Epithelial cell of prostate (primary cell): ENCODE measurements around the gene MYMK.
A peak's percentile ranks its signal among the peaks of the same experiment; 100 is the strongest.

Experiments used
- DNase-seq: peaks from one replicate; pipeline ENCODE4 v3.0.0-alpha.2; 2011; ENCODE audit warnings: low read depth, low spot score
- H3K27ac ChIP-seq: fragments of 450-650 bp; 2 replicates; pipeline ENCODE4 v1.5.1; 2017; ENCODE audit warnings: mild to moderate bottlenecking

MYMK gene

DNA sequence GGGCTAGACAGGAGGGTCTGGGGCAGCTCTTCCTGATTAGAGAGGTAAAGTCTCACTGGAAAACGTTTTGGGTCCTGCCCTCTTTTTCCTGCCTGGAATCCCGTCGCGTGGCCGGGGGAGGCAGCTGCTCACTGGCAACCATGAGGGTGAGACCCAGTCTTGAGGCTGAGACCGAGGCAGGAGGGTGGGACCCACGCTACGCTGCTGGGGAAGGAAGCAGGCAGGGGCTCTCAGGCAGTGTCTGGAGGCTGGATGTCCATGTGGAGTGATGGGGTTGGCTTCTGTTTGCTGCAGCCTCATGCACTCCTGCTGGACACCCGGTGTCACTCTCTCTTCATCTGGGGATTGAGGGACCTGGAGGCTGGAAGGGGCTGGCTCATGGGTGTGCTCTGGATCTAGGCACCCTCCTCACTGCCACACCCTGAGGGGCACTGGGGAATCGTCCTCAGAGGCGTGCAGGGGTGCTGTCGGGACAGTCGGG lies 34.5 kb downstream of the MYMK start:
- no peak overlapping the region for H3K27ac ChIP-seq
- DNase-seq = no peak

DNA sequence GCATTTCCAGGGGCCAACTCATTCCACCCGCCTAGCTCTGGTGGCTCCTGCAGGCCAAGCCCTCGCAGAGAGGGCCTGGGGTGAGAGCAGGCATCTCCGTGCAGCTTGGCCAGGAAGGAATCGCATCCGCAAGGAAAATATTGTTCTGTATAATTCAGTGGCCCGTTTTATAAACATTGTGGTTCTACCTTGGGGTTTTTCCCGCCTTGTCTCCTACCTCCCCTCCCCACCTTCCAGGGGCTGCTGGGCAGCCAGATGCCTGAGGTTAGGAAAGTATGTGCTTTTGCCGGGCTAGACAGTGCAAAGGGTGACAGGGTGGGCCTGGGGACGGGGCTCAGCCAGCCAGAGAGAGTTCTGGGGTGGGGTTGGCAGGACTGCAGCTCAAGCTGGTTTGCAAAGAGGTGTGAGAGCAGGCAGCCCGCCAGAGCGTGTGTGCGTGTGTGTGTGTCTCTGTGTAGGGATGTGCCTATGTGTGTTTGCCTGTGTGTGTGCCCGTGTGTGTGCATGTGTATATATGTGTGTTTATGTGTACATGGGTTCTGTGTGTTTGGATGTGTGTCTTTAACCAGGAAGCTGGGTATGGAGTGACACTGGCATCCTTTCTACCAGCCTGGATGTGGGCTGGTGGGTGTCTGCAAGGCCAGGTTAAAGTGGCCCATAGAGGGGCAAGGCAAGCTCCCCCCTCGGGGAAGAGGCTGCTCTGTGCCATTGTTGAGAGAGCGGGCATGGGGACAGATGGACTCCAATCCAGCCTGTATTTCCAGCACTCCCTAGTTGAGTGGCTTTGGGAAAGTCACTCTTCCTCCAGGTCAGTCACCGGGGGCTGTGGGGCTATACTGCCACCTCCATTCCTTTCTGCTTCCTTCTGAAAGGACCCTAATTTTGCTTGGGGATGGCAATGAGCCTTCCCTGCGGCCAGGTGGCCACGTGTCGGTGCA lies 35.2 kb downstream of the MYMK start:
- DNase-seq = no peak
- H3K27ac ChIP-seq = no peak overlapping the region

DNA sequence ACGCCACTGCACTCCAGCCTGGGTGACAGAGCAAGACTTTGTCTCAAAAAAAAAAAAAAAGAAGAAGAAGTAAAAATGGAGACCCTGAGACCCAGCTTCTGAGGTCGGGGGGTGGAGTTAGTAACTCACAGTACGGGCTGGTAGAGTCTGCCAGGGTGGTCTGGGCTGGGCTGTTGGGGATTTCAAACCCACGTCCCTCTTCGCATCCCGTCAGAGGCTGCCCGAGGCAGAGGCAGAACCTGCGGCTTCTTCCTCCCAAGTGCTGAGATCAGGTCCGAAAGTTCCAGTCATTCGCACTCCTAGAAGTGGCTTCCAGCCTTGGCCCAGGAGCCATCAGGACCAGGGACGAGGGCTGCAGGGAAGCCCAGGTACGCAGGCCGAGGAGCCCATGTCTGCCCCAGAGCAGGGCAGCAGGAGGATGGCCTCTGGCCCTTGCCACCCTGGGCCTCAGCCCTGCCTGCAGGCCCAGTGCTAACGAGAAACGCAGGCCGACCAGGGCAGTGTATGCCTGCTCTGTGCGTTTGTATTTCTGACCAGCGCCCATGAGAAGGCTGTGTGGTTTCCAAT lies 36.0 kb downstream of the MYMK start:
- no peak overlapping the region for H3K27ac ChIP-seq
- no peak for DNase-seq

DNA sequence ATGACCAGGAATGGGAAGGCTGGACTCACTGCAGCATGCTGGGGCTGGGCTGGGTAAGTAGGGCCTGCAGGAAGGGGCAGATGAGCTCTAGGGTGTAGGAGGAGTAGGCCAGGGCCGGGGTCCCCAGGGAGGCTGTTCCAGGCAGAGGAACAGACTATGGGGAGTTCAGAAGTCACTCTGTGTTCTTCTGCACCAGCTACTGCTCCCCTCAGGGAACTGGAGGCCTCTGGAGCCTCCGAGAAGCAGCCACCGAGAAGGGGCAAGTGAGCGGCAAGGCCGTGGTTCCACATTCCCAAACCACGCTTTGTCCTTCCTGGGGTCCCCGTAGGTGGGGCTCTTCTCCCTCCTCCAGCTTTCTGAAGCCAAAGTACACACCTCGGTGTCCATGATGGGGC lies 37.4 kb downstream of the MYMK start:
- no peak overlapping the region for H3K27ac ChIP-seq
- DNase-seq = no peak

- no peak overlapping the region for H3K27ac ChIP-seq
- DNase-seq = no peak
Measured at GRCh38 chr9:133485531-133486260, 39.1 kb downstream of the MYMK start.

DNA sequence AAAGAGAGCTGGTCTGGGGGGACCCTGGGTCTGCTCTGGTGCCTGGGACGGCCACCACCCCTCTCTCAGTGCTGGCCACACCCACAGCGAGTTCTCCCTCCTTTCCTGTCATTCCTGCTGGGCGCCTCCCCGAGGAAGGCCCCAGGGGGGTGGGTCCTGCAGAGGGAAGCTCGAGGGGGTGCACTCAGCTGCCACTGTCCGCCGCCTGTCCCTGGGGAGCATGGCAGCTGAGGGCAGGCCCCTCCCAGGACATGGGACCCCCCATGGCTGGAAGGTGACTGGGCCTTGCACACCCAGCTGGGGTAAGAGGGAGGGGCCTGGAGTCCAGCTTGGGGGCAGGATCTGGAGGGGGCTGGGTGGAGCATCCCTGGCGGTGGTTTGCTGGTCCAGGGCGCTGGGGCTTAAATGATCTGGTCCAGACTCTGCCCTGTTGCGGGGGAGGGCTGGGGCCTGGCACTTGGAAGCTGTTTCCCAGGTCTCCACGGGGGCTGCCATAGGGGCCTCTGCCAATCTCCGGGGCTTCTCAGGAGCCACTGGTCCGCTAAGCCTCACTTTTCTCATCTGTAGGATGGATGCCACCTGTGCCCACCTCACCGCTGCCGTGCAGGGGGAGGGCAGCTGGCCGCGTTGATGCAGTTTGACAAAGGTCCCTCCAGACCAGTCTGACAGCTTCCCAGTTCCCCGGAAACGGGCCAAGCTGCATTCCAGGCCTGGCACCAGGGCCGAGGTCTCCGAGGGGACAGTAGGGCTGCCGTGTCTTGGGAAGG lies 39.9 kb downstream of the MYMK start:
- no peak overlapping the region for H3K27ac ChIP-seq
- DNase-seq = no peak

GRCh38 chr9:133483611-133484010 lies 41.1 kb downstream of the MYMK start:
- H3K27ac ChIP-seq = no peak overlapping the region
- DNase-seq = no peak

DNA sequence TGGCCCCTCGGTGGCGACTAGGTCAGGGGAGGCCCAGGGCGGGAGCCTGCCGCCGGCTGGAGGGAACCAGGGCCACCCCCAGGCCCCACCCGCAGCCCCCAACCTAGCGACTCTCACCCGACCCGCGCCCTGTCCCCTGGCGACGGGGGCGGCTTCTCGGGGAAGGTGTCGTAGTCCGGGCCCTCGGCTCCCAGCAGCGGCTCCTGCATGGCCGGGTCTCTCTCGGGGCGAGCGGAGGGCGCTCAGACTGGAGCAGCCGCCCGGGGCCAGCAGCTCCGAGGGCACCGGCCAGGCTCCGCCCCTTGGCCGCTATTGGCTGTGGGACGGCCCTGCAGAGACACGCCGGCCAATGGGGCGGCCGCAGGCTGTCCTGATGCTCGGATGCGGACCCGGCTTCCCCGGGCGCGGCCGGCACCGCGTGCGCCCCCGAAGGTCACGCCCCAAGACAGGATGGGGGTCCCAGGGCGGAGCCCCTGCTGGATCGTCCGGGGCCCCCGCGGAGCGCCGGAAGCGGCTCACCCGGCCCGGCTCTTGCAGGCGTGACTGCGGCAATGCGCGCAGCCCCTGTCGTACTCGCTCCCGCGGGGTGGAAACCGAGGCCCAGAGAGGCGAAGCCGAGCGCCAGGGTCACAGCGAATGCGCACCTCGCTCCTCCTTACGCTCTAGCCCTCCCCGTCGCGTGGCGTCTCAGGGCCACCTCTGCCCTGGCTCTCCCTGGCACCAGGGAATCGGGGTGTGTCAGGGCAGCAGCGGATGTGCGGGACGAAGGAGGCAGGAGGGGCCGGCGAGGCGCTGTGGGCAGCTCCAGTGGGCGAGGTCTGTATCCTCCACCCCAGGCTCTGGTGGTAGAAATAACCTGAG lies 45.7 kb downstream of the MYMK start, which contains the start of gene SLC2A6:
TSS of gene SLC2A6 (minus strand) at position 249 of the 861 bp plus-strand sequence. CDS start at position 209, 40 bp downstream.
- H3K27ac ChIP-seq = peak within 1 kb of the TSS; percentile 38
- DNase-seq = no peak

DNA sequence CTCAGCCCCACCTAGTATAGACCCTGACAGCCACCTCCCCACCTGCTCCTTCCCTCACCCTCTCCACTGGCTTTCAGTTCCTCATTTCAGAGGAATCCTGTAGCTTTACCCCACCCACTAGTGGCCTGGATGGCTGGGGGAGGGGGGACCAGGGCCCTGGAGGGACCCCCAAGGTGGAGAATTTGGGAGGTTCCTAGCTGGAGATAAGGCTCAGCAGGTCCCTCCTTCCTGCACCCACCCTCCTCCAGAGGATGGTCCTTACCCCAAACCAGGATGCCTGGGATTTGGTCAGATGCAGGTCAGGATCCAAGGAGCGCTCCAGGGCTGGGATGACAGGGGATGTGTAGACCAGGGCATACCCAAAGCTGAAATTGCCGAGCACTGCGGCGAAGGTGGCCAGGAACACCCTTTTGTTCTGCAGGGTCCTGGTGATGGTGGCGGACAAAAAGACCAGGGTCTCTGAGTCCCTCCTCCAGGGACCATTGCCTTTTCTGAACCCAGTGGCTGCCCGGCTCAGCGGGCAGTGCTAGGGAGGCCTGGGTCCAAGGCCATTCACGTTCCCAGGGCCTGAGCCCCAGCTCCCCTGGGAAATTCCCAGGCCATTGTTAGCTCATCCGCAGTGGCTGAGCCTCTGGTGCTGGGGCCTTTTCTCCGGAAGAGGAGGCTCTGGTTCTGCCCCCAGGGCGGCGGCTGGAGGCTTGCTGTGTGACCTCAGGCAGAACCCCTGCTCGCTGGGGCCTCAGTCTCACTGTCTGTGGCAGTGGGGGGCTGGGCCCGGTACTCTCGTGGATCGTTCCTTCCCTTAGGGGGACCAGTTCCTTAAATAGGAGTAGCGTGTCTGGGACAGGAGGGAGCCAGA lies 46.5 kb downstream of the MYMK start:
- peak overlapping the region; percentile 38 for H3K27ac ChIP-seq
- no peak for DNase-seq

DNA sequence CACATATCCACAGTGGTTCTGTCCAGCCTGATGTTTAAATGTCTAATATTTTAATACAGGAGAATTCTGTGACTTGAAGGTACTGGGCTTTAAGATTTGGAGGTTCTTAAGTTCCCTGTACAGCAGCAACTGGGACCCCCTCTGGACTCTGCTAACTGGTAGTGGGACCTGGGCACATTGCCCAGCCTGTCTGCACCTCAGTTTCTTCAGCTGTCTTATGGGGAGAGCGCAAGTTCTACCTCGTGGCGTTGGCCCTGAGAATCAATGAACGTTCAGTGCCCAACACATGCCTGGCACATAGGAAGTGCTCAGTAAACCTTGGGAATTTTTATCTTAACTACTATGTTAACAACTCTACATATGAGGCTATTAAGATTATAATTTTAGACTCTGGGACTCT lies 47.3 kb downstream of the MYMK start:
- H3K27ac ChIP-seq = no peak overlapping the region
- no peak for DNase-seq

GRCh38 chr9:133476941-133477340 lies 47.8 kb downstream of the MYMK start:
- no peak for DNase-seq
- H3K27ac ChIP-seq = no peak overlapping the region

DNA sequence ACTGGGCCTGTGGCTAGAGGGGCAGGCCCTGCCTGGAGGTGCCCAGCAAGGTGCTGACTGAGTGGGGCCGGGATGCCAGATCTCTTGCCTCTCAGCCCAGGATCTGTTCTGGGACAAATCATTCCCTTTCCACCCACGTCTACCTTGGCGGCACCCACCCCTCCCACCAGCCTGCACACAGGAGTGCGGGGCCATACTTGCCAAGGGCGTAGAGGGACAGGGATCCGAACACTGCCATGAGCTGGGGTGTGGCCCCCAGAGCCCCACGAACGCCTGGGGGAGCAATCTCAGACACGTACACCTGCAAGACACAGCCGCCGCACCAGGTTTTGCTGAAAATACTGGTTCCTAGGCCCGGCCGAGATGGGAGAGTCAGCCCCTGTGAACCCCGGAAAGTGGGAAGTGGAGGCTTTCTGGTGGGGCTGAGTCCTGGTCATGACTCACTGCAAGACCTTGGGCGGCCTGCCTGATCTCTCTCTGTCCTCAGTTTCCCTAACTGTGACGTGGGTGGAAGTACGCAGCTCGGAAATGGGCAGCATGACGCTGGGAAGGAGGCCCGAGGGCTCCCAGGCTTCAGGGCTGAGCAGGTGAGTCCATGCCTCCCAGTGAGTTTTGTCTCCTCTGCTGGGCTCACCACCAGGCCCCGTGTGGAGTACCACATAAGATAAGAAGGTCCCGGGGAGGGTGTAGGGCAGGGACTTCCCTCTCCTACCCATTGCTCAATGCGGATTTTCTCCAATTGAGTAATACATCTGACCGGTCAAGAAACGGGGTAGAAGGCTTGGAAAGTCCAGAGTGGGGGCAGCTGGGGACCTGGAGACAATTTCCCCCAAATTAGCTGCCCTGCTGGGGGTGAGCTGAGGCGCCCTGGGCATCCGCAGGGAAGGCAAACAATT lies 48.5 kb downstream of the MYMK start:
- DNase-seq = no peak
- no peak overlapping the region for H3K27ac ChIP-seq

- H3K27ac ChIP-seq = no peak overlapping the region
- no peak for DNase-seq
Measured at GRCh38 chr9:133475292-133476012, 49.3 kb downstream of the MYMK start.

DNA sequence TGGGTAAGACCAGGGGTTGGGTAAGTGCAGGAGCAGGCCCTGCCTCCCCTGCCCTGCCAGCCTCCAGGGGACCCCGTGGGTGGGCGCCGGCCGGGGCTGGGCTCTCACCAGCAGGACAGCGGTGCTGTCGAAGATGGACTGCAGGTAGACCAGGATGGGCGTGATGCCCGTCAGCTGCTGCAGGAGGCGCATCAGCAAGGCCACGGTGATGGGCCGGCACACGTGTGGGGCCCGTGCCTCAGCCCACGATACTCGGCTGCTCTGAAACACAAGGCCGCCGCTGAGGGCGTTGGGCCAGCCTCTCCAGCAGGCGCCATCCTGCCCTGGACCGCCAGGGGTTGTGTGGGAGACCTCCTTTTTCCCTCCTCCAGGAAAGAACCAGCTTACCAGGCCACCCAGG lies 49.9 kb downstream of the MYMK start:
- H3K27ac ChIP-seq = no peak overlapping the region
- DNase-seq = no peak

DNA sequence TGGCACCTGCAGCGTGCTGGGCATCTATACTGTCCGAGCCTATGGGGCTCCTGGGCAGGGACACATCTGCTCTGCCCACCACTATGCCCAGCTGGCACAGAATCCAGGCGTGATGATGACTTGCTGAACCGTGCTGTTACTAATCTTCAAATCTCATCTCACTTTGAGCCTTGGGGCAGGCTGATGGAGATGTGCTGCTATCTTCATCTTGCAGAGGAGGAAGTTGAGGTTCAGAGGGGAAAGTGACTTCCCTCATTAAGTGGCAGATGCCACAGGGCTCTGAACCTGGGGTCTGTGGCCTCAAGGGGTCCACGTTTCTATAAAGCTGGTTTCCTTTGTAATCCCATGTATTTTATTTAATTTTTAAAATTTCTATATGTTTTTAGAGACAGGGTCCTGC lies 50.5 kb downstream of the MYMK start:
- DNase-seq = no peak
- H3K27ac ChIP-seq = no peak overlapping the region

- no peak for DNase-seq
- no peak overlapping the region for H3K27ac ChIP-seq
Measured at GRCh38 chr9:133473743-133474142, 51.0 kb downstream of the MYMK start.
